Transverse colon (tissue), 4 donors: ENCODE results near the gene MFRP. TPM values are rescaled to one million over a fixed set of nuclear protein-coding genes. Genes with fewer than 3 reads are reported as not detected.
A peak's percentile ranks its signal among the peaks of the same experiment; 100 is the strongest.

Experiments
- DNase-seq: peaks from one replicate; pipeline ENCODE4 v3.0.0-alpha.2; 2019
- H3K27ac ChIP-seq, 4 donors: fragments of 200-600 bp; sonication (generic); 2 replicates each; pipeline ENCODE4 v1.5.1; 2016 to 2018; ENCODE audit warnings: inconsistent platforms in 4 of 4
- H3K27me3 ChIP-seq: fragments of 200-600 bp; sonication (generic); 2 replicates; pipeline ENCODE4 v1.5.1; 2017; ENCODE audit warnings: inconsistent platforms
- H3K36me3 ChIP-seq, 4 donors: fragments of 200-600 bp; sonication (generic); 2 replicates each; pipeline ENCODE4 v1.5.1; 2017 to 2019; ENCODE audit warnings: inconsistent platforms in 4 of 4
- H3K4me1 ChIP-seq, 4 donors: fragments of 200-600 bp; sonication (generic); 2 replicates each; pipeline ENCODE4 v1.5.1; 2017 to 2020; ENCODE audit warnings: inconsistent platforms in 4 of 4
- H3K4me3 ChIP-seq, 4 donors: fragments of 200-600 bp; sonication (generic); 1 replicate in 1 of 4; 2 replicates in 3 of 4; pipeline versions ENCODE4 v1.5.1 to v1.6.1; 2017 to 2019; ENCODE audit warnings: inconsistent platforms in 4 of 4
- H3K9me3 ChIP-seq, 2 donors: fragments of 200-600 bp; sonication (generic); 2 replicates each; pipeline ENCODE4 v1.5.1; 2017 to 2019; ENCODE audit warnings: inconsistent platforms in 2 of 2
- EP300 ChIP-seq: sonication (generic); formaldehyde crosslinking; IDR thresholded peaks from one replicate; pipeline ENCODE4 v1.6.1; 2017; ENCODE audit warnings: antibody characterized with exemption, low read depth
- POLR2A ChIP-seq: fragments of 450-650 bp; IDR thresholded peaks from one replicate; pipeline ENCODE4 v1.6.1; 2016; ENCODE audit warnings: antibody characterized with exemption, mild to moderate bottlenecking, moderate library complexity
- POLR2AphosphoS5 ChIP-seq, 3 donors: sonication (generic); formaldehyde crosslinking; IDR thresholded peaks; one replicate each; pipeline ENCODE4 v1.6.1; 2016; ENCODE audit warnings: antibody characterized with exemption in 3 of 3
- WGBS, 2 donors: methylation state at CpG; one replicate each; pipeline ENCODE4 v1.1.5; 2018; ENCODE audit warnings: low coverage in 1 of 2; 5-methylcytosine and 5-hydroxymethylcytosine counted together
- in situ Hi-C, 4 donors: fragments of 200-750 bp; cut with MboI; loops; one replicate each; pipeline versions ENCODE4 v1.15.0 to v1.15.1; 2017; ENCODE audit warnings: low sequenced_read_pairs in 3 of 4, low pct_ligation_motif_present in 1 of 4, low pct_unique_long_range_greater_than_20kb in 1 of 4
- intact Hi-C: fragments of 100-400 bp; cut with DNase I; formaldehyde crosslinking; loops from one replicate; pipeline ENCODE4 v1.15.1; 2023; ENCODE audit warnings: low total_unique reads
- total RNA-seq, 4 donors: library from RNA; depleted of rRNA; stranded (reverse); fragments of >200 nt; gene quantifications; one replicate each; pipeline ENCODE4 v1.1.0, GENCODE V29; 2016
- TF ChIP-seq, protein P1 (sequence below), 5 experiments: fragments of 200-600 bp in 3 of 5; fragments of 450-650 bp in 2 of 5; sonication (generic) in 3 of 5; IDR thresholded peaks; 1 replicate in 2 of 5; 2 replicates in 3 of 5; pipeline ENCODE4 v1.5.1; 2016 to 2017; ENCODE audit warnings: antibody characterized with exemption in 5 of 5, inconsistent platforms in 3 of 5, mild to moderate bottlenecking in 2 of 5, moderate library complexity in 1 of 5

The MFRP gene
- total RNA-seq, 4 donors from 2014 or later, result 0.32 TPM; not detected in 3

DNA sequence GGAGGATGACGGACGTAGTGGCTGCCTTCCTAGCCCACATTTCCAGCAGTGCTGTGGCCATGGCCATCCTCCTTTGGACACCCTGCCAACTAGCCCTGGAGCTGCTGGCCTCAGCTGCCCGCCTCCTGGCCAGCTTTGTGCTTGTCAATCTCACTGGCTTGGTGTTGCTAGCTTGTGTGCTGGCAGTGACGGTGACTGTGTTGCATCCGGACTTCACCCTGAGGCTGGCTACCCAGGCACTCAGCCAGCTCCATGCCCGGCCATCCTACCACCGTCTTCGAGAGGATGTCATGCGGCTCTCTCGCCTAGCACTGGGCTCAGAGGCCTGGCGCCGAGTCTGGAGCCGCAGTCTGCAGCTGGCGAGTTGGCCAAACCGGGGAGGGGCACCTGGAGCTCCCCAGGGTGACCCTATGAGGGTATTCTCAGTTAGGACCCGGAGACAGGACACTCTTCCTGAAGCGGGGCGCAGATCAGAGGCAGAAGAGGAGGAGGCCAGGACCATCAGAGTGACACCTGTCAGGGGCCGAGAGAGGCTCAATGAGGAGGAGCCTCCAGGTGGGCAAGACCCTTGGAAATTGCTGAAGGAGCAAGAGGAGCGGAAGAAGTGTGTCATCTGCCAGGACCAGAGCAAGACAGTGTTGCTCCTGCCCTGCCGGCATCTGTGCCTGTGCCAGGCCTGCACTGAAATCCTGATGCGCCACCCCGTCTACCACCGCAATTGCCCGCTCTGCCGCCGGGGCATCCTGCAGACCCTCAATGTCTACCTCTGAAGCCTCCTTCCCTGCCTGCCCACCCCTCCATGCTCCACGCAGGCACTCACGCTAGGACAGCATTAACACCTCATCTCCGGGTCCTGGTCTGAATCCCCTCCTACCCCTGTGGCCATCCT, 10.6 kb downstream of the MFRP start:
- TF ChIP-seq POLR2AphosphoS5 (IDR thresholded peaks at IDR 0.05), result no peak
- no peak for TF ChIP-seq EP300
- TF ChIP-seq, protein P1, sequence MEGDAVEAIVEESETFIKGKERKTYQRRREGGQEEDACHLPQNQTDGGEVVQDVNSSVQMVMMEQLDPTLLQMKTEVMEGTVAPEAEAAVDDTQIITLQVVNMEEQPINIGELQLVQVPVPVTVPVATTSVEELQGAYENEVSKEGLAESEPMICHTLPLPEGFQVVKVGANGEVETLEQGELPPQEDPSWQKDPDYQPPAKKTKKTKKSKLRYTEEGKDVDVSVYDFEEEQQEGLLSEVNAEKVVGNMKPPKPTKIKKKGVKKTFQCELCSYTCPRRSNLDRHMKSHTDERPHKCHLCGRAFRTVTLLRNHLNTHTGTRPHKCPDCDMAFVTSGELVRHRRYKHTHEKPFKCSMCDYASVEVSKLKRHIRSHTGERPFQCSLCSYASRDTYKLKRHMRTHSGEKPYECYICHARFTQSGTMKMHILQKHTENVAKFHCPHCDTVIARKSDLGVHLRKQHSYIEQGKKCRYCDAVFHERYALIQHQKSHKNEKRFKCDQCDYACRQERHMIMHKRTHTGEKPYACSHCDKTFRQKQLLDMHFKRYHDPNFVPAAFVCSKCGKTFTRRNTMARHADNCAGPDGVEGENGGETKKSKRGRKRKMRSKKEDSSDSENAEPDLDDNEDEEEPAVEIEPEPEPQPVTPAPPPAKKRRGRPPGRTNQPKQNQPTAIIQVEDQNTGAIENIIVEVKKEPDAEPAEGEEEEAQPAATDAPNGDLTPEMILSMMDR (IDR thresholded peaks at IDR 0.05), result no peak
- no peak for TF ChIP-seq POLR2A
- intact Hi-C loops (no loop called here), in situ Hi-C loops (no loop called here)
- peaks cover 18% of the 10 kb centered on the region for H3K27me3 ChIP-seq
- H3K9me3 ChIP-seq, result no peaks in the 10 kb centered on the region
- peaks cover 16 to 61% (median 43%) of the 10 kb centered on the region in 4 donors for H3K4me1 ChIP-seq
- 87% methylated on average over 28 of the region's 30 CpGs; no CpG with 5 or more reads in 1 of the 2 donors for WGBS, 2 donors
- no peak overlapping the region for H3K4me3 ChIP-seq
- DNase-seq, result no peak
- no peak overlapping the region for H3K27ac ChIP-seq
- no peaks in the 10 kb centered on the region for H3K36me3 ChIP-seq

DNA sequence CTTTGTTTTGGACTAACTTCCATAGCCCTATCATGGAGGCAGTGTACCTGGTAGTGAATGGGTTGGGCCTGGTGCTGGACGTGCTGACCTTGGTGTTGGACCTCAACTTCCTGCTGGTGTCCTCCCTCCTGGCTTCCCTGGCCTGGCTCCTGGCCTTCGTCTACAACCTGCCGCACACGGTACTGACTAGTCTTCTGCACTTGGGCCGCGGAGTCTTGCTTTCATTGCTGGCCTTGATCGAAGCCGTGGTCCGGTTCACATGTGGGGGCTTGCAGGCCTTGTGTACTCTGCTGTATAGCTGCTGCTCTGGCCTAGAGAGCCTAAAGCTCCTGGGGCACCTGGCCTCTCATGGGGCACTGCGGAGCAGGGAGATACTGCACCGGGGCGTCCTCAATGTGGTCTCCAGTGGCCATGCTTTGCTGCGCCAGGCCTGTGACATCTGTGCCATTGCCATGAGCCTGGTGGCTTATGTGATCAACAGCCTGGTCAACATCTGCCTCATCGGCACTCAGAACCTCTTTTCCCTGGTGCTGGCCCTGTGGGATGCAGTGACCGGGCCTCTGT, 11.3 kb downstream of the MFRP start:
- H3K27ac ChIP-seq, result peak overlapping the region; percentile 87 to 92 (median 89)
- intact Hi-C loops (no loop called here), in situ Hi-C loops (no loop called here)
- 65 to 78% methylated on average over 5 to 15 of the region's 15 CpGs for WGBS, 2 donors
- H3K4me3 ChIP-seq, result peak overlapping the region; percentile 76 to 98 (median 94)
- no peak for TF ChIP-seq POLR2A
- TF ChIP-seq EP300, result no peak
- no peaks in the 10 kb centered on the region for H3K9me3 ChIP-seq
- no peaks in the 10 kb centered on the region for H3K36me3 ChIP-seq
- peaks cover 15 to 54% (median 38%) of the 10 kb centered on the region in 4 donors for H3K4me1 ChIP-seq
- DNase-seq, result no peak
- peaks cover 11% of the 10 kb centered on the region for H3K27me3 ChIP-seq

DNA sequence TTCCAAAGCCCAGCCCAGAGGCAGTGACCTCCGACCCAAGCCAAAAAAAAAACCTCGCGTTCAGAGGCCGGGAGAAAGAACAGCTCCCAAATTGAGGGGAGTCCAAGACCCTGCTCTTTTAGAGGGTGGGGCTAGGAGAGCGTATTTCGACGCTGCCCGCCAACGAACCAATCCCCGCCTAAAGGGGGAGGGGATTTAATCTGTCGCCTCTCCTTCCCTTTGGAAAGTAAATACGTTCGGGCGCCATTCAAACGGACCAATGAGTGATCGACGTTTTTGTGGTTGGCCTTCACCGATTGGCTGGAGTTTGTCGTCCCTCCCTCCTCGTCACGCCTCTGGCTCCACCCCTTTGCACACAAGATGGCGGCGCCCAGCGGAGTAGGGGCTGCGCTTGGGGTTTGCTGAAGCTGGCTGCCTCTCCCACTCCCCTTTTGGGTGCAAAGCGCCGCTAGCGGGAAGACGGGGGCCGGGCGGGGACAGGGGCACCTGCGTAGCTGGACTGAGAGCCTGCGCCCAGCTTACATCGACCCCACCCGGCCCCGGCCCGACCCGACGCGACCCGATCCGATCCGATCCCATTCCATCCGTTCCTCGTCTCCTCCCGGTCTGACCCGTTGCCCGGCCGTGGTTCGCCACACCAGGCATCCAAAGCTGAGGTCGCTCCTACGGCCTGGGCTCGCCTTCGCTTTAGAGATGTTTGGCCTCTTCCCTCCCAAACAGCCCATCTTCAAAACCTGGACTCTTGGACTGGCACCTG, 12.2 kb downstream of the MFRP start, which contains the start of gene RNF26:
TSS of gene RNF26 (plus strand) at position 354 of the 757 bp plus-strand sequence. CDS start 596 bp downstream, outside the sequence.
- H3K27me3 ChIP-seq, result peaks cover 2% of the 10 kb centered on the region
- peaks cover 10 to 46% (median 30%) of the 10 kb centered on the region in 4 donors for H3K4me1 ChIP-seq
- 0% methylated on average over 5 to 53 of the region's 54 CpGs for WGBS, 2 donors
- peak; percentile 97 for DNase-seq
- peak within 1 kb of the TSS; percentile 76 to 98 (median 94) for H3K4me3 ChIP-seq
- intact Hi-C loops, result no loop called here
- peak; percentile 72 for TF ChIP-seq POLR2A
- TF ChIP-seq POLR2AphosphoS5 (IDR thresholded peaks at IDR 0.05), result peak; percentile 72 to 88 (median 81)
- TF ChIP-seq, protein P1 (IDR thresholded peaks at IDR 0.05), result no peak
- no peak for TF ChIP-seq EP300
- in situ Hi-C loops, result no loop called here
- peak within 1 kb of the TSS; percentile 87 to 92 (median 89) for H3K27ac ChIP-seq
- H3K9me3 ChIP-seq, result no peaks in the 10 kb centered on the region
- no peaks in the 10 kb centered on the region for H3K36me3 ChIP-seq

DNA sequence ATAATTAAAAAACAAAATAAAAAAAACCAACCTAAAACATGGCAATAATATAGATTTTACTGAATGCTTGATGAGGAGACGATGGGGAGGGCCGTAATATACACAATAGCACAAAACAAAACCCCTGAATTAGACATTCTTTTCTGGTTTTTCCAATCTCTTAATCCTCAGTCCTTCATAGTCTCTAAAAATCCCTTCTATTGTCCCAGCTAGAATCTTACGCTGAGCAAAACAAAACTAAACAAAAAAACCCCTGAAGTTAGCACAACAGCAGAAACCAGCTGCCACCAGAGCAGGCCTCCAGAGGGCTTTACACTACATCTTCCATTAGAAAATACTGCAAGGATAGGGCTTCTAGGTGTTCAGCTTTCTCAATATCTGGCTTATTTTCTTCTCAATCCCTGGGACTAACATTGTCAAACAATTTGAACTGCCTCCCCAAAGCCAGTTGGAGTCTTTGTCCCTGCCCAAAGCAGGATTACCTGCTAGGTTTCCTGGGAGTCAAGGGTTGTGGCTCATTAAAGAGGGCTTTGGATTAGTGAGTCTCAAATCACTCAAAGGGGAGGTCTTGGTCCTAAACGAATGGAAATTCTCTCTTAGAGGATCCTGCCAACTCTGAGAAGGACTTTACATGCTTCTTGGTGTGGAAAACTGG, 14.3 kb downstream of the MFRP start:
- 83 to 91% methylated on average over 3 to 4 of the region's 4 CpGs for WGBS, 2 donors
- H3K27ac ChIP-seq, result no peak overlapping the region
- H3K4me3 ChIP-seq, result no peak overlapping the region
- H3K9me3 ChIP-seq, result no peaks in the 10 kb centered on the region
- in situ Hi-C loops (no loop called here), intact Hi-C loops (no loop called here)
- no peaks in the 10 kb centered on the region for H3K36me3 ChIP-seq
- no peak for TF ChIP-seq POLR2A
- TF ChIP-seq, protein P1 (IDR thresholded peaks at IDR 0.05), result no peak
- no peak for TF ChIP-seq EP300
- no peak for TF ChIP-seq POLR2AphosphoS5 (IDR thresholded peaks at IDR 0.05)
- DNase-seq, result no peak
- no peaks in the 10 kb centered on the region for H3K27me3 ChIP-seq
- H3K4me1 ChIP-seq, result peaks cover 6 to 24% (median 13%) of the 10 kb centered on the region in 4 donors
